ENCODE measurements around the gene PAGR1. TPM values are rescaled to one million over a fixed set of nuclear protein-coding genes. Genes with fewer than 3 reads are reported as not detected.

The PAGR1 gene
- total and polyA plus RNA-seq, 2 of the 8 experiments (the other 6 are each of a cell fraction or from before 2014, with no cell fraction given): 35.4 to 56.4 TPM

GRCh38 chr16:29820730-29821642 is 5.0 kb downstream of the PAGR1 start:
- no peak for FAIRE-seq
- TF ChIP-seq SUZ12 (IDR thresholded peaks at IDR 0.05; ENCODE audit: low read length) (no peak), KDM1A (IDR thresholded peaks at IDR 0.05; ENCODE audit: borderline replicate concordance, low read length) (no peak)

More at GRCh38 chr16:29820730-29821642, 5.0 kb downstream of the PAGR1 start:
- H3K4me1 ChIP-seq (replicated peaks in 1 of 4; ENCODE audit: control insufficient read depth in 3 of 4, insufficient read depth in 4 of 4, low read length in 3 of 4): peaks cover 0 to 9% (median 5%) of the 10 kb centered on the region in 4 experiments; a peak in 5 of 7 replicates
- H3K79me2 ChIP-seq (ENCODE audit: control insufficient read depth in 1 of 2, insufficient read depth in 2 of 2, low read length in 2 of 2): peaks cover 0 to 18% of the 10 kb centered on the region in 2 experiments; a peak in 1 of 4 replicates
- no peaks in the 10 kb centered on the region for H3K9me3 ChIP-seq (ENCODE audit: insufficient read depth in 2 of 2, low read depth in 1 of 2, low read length in 1 of 2)
- no peak overlapping the region for H3K27ac ChIP-seq (ENCODE audit: low read depth, low read length)
- WGBS, 2 experiments (ENCODE audit: extremely low coverage in 1 of 2, insufficient coverage in 1 of 2, insufficient read length in 1 of 2, insufficient replicate concordance in 2 of 2, low coverage in 1 of 2, low lambda C conversion rate in 2 of 2, missing lambda C conversion rate in 1 of 2): 85% methylated on average over 10 of the region's 11 CpGs; no CpG with 5 or more reads in 1 of the 2 experiments
- no peak overlapping the region for H2AK5ac ChIP-seq (ENCODE audit: low read depth, low read length)
- ChIA-PET POLR2A (ENCODE audit: partially characterized antibody) (interaction anchor here (0.6 to 16.6 kb wide), 11 partner anchors 9 to 211 kb away, joined by 3 to 167 read pairs (median 5); no protein-coding TSS in a partner anchor), CTCF (ENCODE audit: partially characterized antibody) (interaction anchor here (1.0 to 17.5 kb wide), 9 partner anchors 9 to 234 kb away, joined by 3 to 212 read pairs (median 5); partner anchors contain the start of gene MAZ)
- H2BK20ac ChIP-seq (ENCODE audit: low read length): no peak overlapping the region
- no peak overlapping the region for H4K8ac ChIP-seq (ENCODE audit: extremely low read depth, insufficient read depth, low read length)
- no peak for DNase-seq (ENCODE audit: low read depth in 1 of 2, low spot score in 2 of 2)
- H3K4me2 ChIP-seq (ENCODE audit: insufficient read depth in 1 of 2, low read depth in 2 of 2, low read length in 2 of 2): no peak overlapping the region
- no peak overlapping the region for H3K14ac ChIP-seq (ENCODE audit: insufficient read length)
- no peak overlapping the region for H2BK120ac ChIP-seq (replicated peaks; ENCODE audit: low read depth, low read length)
- H4K91ac ChIP-seq (replicated peaks; ENCODE audit: insufficient read length, low read length): no peak overlapping the region
- no peak overlapping the region; a peak in 1 of 7 replicates for H3K9ac ChIP-seq (replicated peaks in 1 of 4; ENCODE audit: extremely low read depth in 1 of 4, low read depth in 3 of 4, low read length in 3 of 4)
- no peak overlapping the region for H2BK15ac ChIP-seq (ENCODE audit: low read length)
- no peak overlapping the region for H2AFZ ChIP-seq (ENCODE audit: low read length)
- H3K36me3 ChIP-seq (ENCODE audit: control insufficient read depth in 2 of 4, insufficient read depth in 4 of 4, low read length in 3 of 4): peaks cover 12 to 23% (median 18%) of the 10 kb centered on the region in 4 experiments
- H4K20me1 ChIP-seq (replicated peaks in 1 of 2; ENCODE audit: control insufficient read depth in 1 of 2, insufficient read depth in 2 of 2, low read length in 2 of 2): peaks cover 2 to 4% of the 10 kb centered on the region in 2 experiments
- H3K4ac ChIP-seq (replicated peaks; ENCODE audit: insufficient read length, low read depth, low read length): no peak overlapping the region
- H2BK12ac ChIP-seq (ENCODE audit: low read depth, low read length): no peak overlapping the region
- H3K23me2 ChIP-seq (ENCODE audit: low read depth, low read length): peaks cover 4% of the 10 kb centered on the region
- H2BK5ac ChIP-seq (ENCODE audit: low read depth, low read length): no peak overlapping the region
- no peak overlapping the region for H3K18ac ChIP-seq (ENCODE audit: extremely low read depth, low read length)
- H3K4me3 ChIP-seq (ENCODE audit: extremely low read depth in 1 of 4, insufficient read depth in 2 of 4, low read depth in 3 of 4, low read length in 4 of 4): no peak overlapping the region; a peak in 1 of 8 replicates
- H3K56ac ChIP-seq (replicated peaks; ENCODE audit: insufficient read length, low read depth, low read length): no peak overlapping the region
- no peak overlapping the region for H4K5ac ChIP-seq (ENCODE audit: insufficient read length, low read depth, low read length)
- H3K23ac ChIP-seq (ENCODE audit: insufficient read length): no peak overlapping the region
- H3K79me1 ChIP-seq (ENCODE audit: low read depth, low read length): peaks cover 5% of the 10 kb centered on the region; the same call in 1 of the 2 replicates
- no peaks in the 10 kb centered on the region for H3K27me3 ChIP-seq (replicated peaks in 1 of 4; ENCODE audit: control insufficient read depth in 3 of 4, extremely low read depth in 1 of 4, insufficient read depth in 3 of 4, low read length in 3 of 4)
